K562 (cell line): Measurements from ENCODE around the gene FAM78A. TPM values are rescaled to one million over a fixed set of nuclear protein-coding genes. Genes with fewer than 3 reads are reported as not detected.

Source experiments
- ATAC-seq: fragments of 200-7000 bp; cut with Tn5 transposase; 3 replicates; pipeline ENCODE4 v1.9.1; 2020; ENCODE audit warnings: moderate library complexity
- BruUV-seq: library from RNA; stranded (reverse); fragments of 400-500 nt; replicated peaks from 2 replicates; lab custom pipeline; 2021; lab: Mats Ljungman, UMichigan
- CTCF ChIA-PET: fragments of 300-600 bp; formaldehyde crosslinking; extraction: SDS; loops from one replicate; lab custom pipeline; 2021; ENCODE audit warnings: low intra/inter-chr PET ratio; lab: Yijun Ruan, JAX
- POLR2A ChIA-PET: fragments of 300-600, 350-650 bp; sonication (Branson Sonifier 250); formaldehyde crosslinking; extraction: SDS; loops from one replicate; lab custom pipeline; 2021; ENCODE audit warnings: antibody characterized with exemption, inconsistent platforms; lab: Yijun Ruan, JAX
- DNase-seq, 4 experiments: peaks; one replicate each; pipeline versions ENCODE4 v3.0.0 to v3.0.0-alpha.2; 2011 to 2018; ENCODE audit warnings: low spot score in 3 of 4, mixed read lengths in 3 of 4; ENCODE audit errors: extremely low read depth in 1 of 4
- FAIRE-seq: peaks from 2 replicates; lab custom pipeline; 2011; peaks lifted over from hg19 to GRCh38; lab: Jason Lieb, UNC
- H2AFZ ChIP-seq: 2 replicates; pipeline ENCODE4 v1.6.0; 2011; ENCODE audit warnings: low read depth, low read length, control low read depth, inconsistent platforms
- H3K27ac ChIP-seq: fragments of 200-600 bp; 3 replicates; pipeline ENCODE4 v1.8.0; 2011; ENCODE audit warnings: low read depth, mild to moderate bottlenecking, control low read depth, inconsistent platforms, low read length, moderate library complexity, mixed read lengths; ENCODE audit errors: extremely low read depth
- H3K27me3 ChIP-seq, 2 experiments: fragments of 300-600 bp in 1 of 2; 2 replicates in 1 of 2; 3 replicates in 1 of 2; pipeline versions ENCODE4 v1.6.0 to v1.8.0; 2011; ENCODE audit warnings: inconsistent platforms in 2 of 2, low read length in 2 of 2, mild to moderate bottlenecking in 1 of 2, mixed read lengths in 1 of 2, moderate library complexity in 1 of 2; ENCODE audit not compliant: control insufficient read depth in 2 of 2, insufficient read depth in 2 of 2
- H3K36me3 ChIP-seq: fragments of 300-600 bp; 3 replicates; pipeline ENCODE4 v1.8.0; 2011; ENCODE audit warnings: mild to moderate bottlenecking, low read length, inconsistent platforms; ENCODE audit not compliant: control insufficient read depth, insufficient read depth
- H3K4me1 ChIP-seq, 2 experiments: fragments of 200-600 bp in 1 of 2; replicated peaks in 1 of 2; 2 replicates in 1 of 2; 3 replicates in 1 of 2; pipeline versions ENCODE4 v1.5.1 to v1.8.0; 2011; ENCODE audit warnings: inconsistent platforms in 2 of 2, low read length in 2 of 2, mild to moderate bottlenecking in 1 of 2, mixed read lengths in 1 of 2, moderate library complexity in 1 of 2; ENCODE audit not compliant: control insufficient read depth in 2 of 2, insufficient read depth in 2 of 2
- H3K4me2 ChIP-seq: 2 replicates; pipeline ENCODE4 v1.6.1; 2011; ENCODE audit warnings: low read length, control low read depth, inconsistent platforms, mixed read lengths; ENCODE audit not compliant: insufficient read depth
- H3K4me3 ChIP-seq: fragments of 200-600 bp; sonication (generic), shearing (Covaris generic); 2 replicates; pipeline ENCODE4 v1.5.1; 2016; ENCODE audit warnings: control low read depth, inconsistent platforms
- H3K79me2 ChIP-seq: fragments of 200-600 bp; 3 replicates; pipeline ENCODE4 v1.8.0; 2011; ENCODE audit warnings: low read length, inconsistent platforms; ENCODE audit not compliant: control insufficient read depth, insufficient read depth
- H3K9ac ChIP-seq, 2 experiments: 2 replicates each; pipeline versions ENCODE4 v1.6.0 to v1.6.1; 2011; ENCODE audit warnings: low read depth in 2 of 2, low read length in 2 of 2, control low read depth in 1 of 2, inconsistent platforms in 1 of 2, mild to moderate bottlenecking in 1 of 2, mixed read lengths in 1 of 2; ENCODE audit not compliant: insufficient read depth in 1 of 2
- H3K9me1 ChIP-seq: one replicate; pipeline ENCODE4 v1.6.0; 2011; ENCODE audit warnings: inconsistent platforms, mild to moderate bottlenecking, low read length, moderate library complexity; ENCODE audit not compliant: control insufficient read depth, insufficient read depth
- H3K9me3 ChIP-seq: replicated peaks from 2 replicates; pipeline ENCODE4 v1.5.1; 2011; ENCODE audit warnings: low read depth, low read length, inconsistent platforms; ENCODE audit not compliant: control insufficient read depth, insufficient read depth
- H4K20me1 ChIP-seq: replicated peaks from 2 replicates; pipeline ENCODE4 v1.6.1; 2011; ENCODE audit warnings: low read length, inconsistent platforms, mixed read lengths; ENCODE audit not compliant: control insufficient read depth, insufficient read depth
- DLX4 ChIP-seq: fragments of 250-450 bp; sonication (Bioruptor Pico); IDR thresholded peaks from 2 replicates; pipeline ENCODE4 v1.6.1; 2021; ENCODE audit warnings: mild to moderate bottlenecking
- HOMEZ ChIP-seq: fragments of 250-450 bp; sonication (Bioruptor Pico); IDR thresholded peaks from 2 replicates; pipeline ENCODE4 v1.4.0; 2020; ENCODE audit warnings: mild to moderate bottlenecking, moderate library complexity
- MEF2A ChIP-seq: IDR thresholded peaks from 2 replicates; pipeline ENCODE4 v1.6.1; 2011; ENCODE audit warnings: low read depth, mild to moderate bottlenecking, low read length, moderate library complexity; ENCODE audit not compliant: control insufficient read depth
- NELFE ChIP-seq: IDR thresholded peaks from 2 replicates; pipeline ENCODE4 v1.6.1; 2011; ENCODE audit warnings: mild to moderate bottlenecking; ENCODE audit not compliant: insufficient read depth, insufficient read length
- REST ChIP-seq, 2 experiments: fragments of 450-650 bp; formaldehyde crosslinking in 1 of 2; IDR thresholded peaks; 2 replicates each; pipeline versions ENCODE4 v1.4.0 to v1.6.1; 2014 to 2020; ENCODE audit warnings: mild to moderate bottlenecking in 2 of 2, borderline replicate concordance in 1 of 2, low read depth in 1 of 2
- SRSF1 ChIP-seq: fragments of 200-400 bp; formaldehyde crosslinking; IDR thresholded peaks from 2 replicates; pipeline ENCODE4 v1.6.1; 2017; ENCODE audit warnings: mild to moderate bottlenecking, low read depth, low read length, moderate library complexity
- TCF3 ChIP-seq: sonication (generic); formaldehyde crosslinking; IDR thresholded peaks from 2 replicates; pipeline ENCODE4 v1.4.0; 2020; ENCODE audit warnings: mild to moderate bottlenecking, missing genetic modification reagents
- WGBS: fragments of 100-300 bp; shearing (Covaris generic); methylation state at CpG from one replicate; pipeline ENCODE4 v1.1.6; 2016; ENCODE audit warnings: low coverage, mixed read lengths; ENCODE audit not compliant: insufficient coverage; ENCODE audit errors: missing lambda C conversion rate; 5-methylcytosine and 5-hydroxymethylcytosine counted together
- in situ Hi-C: fragments of 300-500 bp; cut with MboI; formaldehyde crosslinking; loops from 4 replicates; pipeline ENCODE4 v1.15.0; 2018; ENCODE audit warnings: inconsistent platforms, mixed read lengths
- intact Hi-C: fragments of 100-400 bp; cut with micrococcal nuclease; formaldehyde crosslinking; loops from 2 replicates; pipeline ENCODE4 v1.14.2; 2022
- polyA plus RNA-seq, 8 experiments: library from polyadenylated mRNA; depleted of rRNA in 4 of 8; stranded (reverse) in 5 of 8; unstranded in 3 of 8; fragments of >200 nt; fragmentation: Nextera tagmentation in 2 of 8; fragmentation: Illumina TruSeq in 1 of 8; extraction: Ambion mirVana in 2 of 8; extraction: Trizol in 1 of 8; gene quantifications; 2 replicates each; pipeline versions ENCODE4 v1.2.1 to v1.2.3, GENCODE V29; 2011 to 2014; ENCODE audit warnings: inconsistent platforms in 1 of 8, missing spikeins in 1 of 8
- total RNA-seq, 7 experiments: library from RNA; depleted of rRNA in 6 of 7; stranded (reverse); fragments of >200 nt in 6 of 7; fragmentation: Illumina TruSeq in 2 of 7; extraction: Trizol in 2 of 7; gene quantifications; 2 replicates each; pipeline versions ENCODE4 v1.2.1 to v1.2.3, GENCODE V29; 2011 to 2021; ENCODE audit warnings: low replicate concordance in 1 of 7

The FAM78A gene
- total and polyA plus RNA-seq, 9 of the 15 experiments (the other 6 are each of a cell fraction or from before 2014, with no cell fraction given): 0.56 to 103 (median 55.2) TPM

- TF ChIP-seq HOMEZ (no peak), NELFE (no peak), SRSF1 (no peak)
These were observed 43.8 kb upstream of the FAM78A start (continued) for GRCh38 chr9:131320031-131320685.

GRCh38 chr9:131319486-131319885, 43.2 kb upstream of the FAM78A start:
- DNase-seq (no peak), FAIRE-seq (no peak), ATAC-seq (no peak)
- Histone ChIP-seq H3K79me2 (no peaks in the 10 kb centered on the region), H2AFZ (no peak overlapping the region), H3K9me1 (no peaks in the 10 kb centered on the region), H3K4me1 (peaks cover 0 to 29% of the 10 kb centered on the region in 2 experiments; a peak in 3 of 5 replicates), H3K27me3 (no peaks in the 10 kb centered on the region), H3K36me3 (no peaks in the 10 kb centered on the region), H4K20me1 (no peaks in the 10 kb centered on the region), H3K9me3 (no peaks in the 10 kb centered on the region), H3K4me2 (no peak overlapping the region), H3K4me3 (no peak overlapping the region), H3K9ac (no peak overlapping the region), H3K27ac (no peak overlapping the region)
- WGBS: 54% methylated on average over 12 of the region's 12 CpGs
- intact Hi-C loops (no loop called here), in situ Hi-C loops (loop anchor here (25.0 kb wide), 1 partner anchor 607 kb away; no protein-coding TSS in a partner anchor)
- POLR2A ChIA-PET: no interaction called here
- CTCF ChIA-PET: no interaction called here
- BruUV-seq: no TSS peak
- TF ChIP-seq TCF3 (CRISPR knock-in tag) (no peak), DLX4 (no peak), REST (IDR thresholded peaks at IDR 0.05; ENCODE audit: borderline replicate concordance) (no peak), REST (CRISPR knock-in tag; IDR thresholded peaks at IDR 0.05; ENCODE audit: low read depth) (no peak), MEF2A (no peak)
